Fibroblast of pulmonary artery (primary cell): ENCODE measurements around the gene FUT7.

Experiments used
- DNase-seq: peaks from one replicate; pipeline ENCODE4 v3.0.0-alpha.2; 2010; ENCODE audit warnings: low read depth
- H3K4me3 ChIP-seq: replicated peaks from 2 replicates; pipeline ENCODE4 v1.5.1; 2011; ENCODE audit warnings: low read depth, mild to moderate bottlenecking, control low read depth, low read length, moderate library complexity
- TF ChIP-seq, protein P1 (sequence below): IDR thresholded peaks from 2 replicates; pipeline ENCODE4 v1.5.1; 2011; ENCODE audit warnings: mild to moderate bottlenecking, control low read depth, low read length, inconsistent platforms; ENCODE audit errors: missing control alignments

Gene FUT7

DNA sequence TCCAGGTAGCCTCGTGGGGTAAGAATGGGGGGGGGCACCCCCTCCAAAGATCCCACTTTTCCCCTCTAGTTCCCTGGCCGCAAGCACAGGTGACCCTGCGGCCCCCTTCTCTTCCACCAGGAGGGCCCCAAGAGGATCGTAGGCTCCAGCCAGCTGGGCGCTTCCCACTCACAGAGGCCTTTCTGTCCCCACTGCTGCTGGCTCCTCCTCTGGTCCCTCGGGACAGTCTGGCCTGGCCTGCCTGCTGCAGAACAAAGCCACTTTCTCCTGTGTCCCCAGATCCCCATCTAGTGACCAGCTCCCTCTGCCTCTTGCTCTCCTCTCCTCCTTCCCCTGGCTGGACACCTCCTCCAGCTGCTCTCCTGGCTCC is 39.0 kb upstream of the FUT7 start:
- DNase-seq: no peak
- TF ChIP-seq, protein P1, sequence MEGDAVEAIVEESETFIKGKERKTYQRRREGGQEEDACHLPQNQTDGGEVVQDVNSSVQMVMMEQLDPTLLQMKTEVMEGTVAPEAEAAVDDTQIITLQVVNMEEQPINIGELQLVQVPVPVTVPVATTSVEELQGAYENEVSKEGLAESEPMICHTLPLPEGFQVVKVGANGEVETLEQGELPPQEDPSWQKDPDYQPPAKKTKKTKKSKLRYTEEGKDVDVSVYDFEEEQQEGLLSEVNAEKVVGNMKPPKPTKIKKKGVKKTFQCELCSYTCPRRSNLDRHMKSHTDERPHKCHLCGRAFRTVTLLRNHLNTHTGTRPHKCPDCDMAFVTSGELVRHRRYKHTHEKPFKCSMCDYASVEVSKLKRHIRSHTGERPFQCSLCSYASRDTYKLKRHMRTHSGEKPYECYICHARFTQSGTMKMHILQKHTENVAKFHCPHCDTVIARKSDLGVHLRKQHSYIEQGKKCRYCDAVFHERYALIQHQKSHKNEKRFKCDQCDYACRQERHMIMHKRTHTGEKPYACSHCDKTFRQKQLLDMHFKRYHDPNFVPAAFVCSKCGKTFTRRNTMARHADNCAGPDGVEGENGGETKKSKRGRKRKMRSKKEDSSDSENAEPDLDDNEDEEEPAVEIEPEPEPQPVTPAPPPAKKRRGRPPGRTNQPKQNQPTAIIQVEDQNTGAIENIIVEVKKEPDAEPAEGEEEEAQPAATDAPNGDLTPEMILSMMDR: no peak

DNA sequence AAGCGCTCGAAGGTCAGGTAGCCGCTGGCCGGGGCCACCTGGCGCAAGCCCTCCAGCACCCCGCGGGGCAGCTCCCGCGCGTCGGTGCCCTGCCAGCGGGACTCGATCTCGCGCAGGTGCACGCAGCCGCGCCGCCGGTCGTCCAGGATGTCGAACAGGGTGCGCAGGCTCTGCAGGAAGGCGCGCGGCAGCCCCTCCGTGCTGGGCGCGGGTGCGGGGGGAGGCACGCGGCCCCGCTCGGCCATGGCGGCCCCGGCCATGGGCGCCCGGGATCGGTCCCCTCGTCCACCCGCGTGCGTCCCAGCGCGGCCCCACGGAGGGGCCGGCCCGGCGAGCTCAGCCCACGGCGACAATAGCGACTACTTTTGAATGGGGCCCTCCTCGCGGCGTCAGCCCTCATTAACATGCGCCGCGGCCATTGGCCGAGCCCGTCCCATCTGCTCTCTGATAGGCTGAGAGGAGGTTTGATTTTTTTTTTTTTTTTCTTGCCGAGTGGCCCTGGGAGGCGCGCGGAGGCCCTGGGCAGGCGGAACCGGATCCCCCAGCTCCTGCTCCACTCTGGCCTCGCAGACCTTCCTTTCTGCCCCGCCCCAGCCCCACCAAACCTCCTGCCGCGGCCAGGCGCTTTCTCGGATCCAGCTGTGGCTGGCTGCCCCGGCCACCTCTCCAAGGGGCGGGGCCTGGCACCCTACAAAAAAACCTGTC is 38.5 kb upstream of the FUT7 start, which contains the start of gene SAPCD2:
TSS of gene SAPCD2 (minus strand) at position 357 of the 705 bp plus-strand sequence. CDS start at position 260, 97 bp downstream.
- DNase-seq: peak; percentile 81
- TF ChIP-seq, protein P1: no peak
- peak within 1 kb of the TSS; percentile 36 for H3K4me3 ChIP-seq

More for the DNA sequence above, 39.0 kb upstream of the FUT7 start:
- peak overlapping the region; percentile 36 for H3K4me3 ChIP-seq

DNA sequence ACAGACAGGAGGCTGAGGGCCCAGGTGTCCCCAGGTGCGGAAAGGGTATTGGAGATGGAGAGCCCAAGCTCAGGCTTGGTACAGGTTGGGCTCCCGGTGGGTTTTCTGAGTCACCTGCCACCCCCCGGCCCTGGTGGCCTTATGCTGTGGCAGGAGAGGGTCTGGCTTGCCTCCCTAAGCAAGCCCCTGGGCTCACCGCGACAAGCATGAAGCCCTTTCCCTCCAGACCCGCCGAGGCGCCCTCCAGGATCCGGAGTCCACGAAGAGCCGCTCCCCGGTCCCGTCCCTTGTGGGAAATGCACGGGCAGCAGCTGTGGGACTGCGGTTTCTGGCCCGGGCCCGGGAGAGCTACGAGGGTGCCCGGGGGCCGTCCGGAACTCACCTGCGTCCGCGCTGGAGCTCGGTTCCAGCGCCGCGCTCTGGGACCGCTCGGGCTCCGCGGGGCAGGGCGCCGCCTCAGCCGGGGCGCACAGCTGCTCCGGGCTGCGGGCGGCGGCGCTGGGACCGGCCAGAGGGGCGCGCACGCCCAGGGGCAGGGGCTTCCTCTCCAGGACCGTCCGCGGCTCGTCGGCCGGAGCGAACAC is 37.7 kb upstream of the FUT7 start:
- TF ChIP-seq, protein P1: no peak
- no peak overlapping the region for H3K4me3 ChIP-seq
- DNase-seq: no peak

DNA sequence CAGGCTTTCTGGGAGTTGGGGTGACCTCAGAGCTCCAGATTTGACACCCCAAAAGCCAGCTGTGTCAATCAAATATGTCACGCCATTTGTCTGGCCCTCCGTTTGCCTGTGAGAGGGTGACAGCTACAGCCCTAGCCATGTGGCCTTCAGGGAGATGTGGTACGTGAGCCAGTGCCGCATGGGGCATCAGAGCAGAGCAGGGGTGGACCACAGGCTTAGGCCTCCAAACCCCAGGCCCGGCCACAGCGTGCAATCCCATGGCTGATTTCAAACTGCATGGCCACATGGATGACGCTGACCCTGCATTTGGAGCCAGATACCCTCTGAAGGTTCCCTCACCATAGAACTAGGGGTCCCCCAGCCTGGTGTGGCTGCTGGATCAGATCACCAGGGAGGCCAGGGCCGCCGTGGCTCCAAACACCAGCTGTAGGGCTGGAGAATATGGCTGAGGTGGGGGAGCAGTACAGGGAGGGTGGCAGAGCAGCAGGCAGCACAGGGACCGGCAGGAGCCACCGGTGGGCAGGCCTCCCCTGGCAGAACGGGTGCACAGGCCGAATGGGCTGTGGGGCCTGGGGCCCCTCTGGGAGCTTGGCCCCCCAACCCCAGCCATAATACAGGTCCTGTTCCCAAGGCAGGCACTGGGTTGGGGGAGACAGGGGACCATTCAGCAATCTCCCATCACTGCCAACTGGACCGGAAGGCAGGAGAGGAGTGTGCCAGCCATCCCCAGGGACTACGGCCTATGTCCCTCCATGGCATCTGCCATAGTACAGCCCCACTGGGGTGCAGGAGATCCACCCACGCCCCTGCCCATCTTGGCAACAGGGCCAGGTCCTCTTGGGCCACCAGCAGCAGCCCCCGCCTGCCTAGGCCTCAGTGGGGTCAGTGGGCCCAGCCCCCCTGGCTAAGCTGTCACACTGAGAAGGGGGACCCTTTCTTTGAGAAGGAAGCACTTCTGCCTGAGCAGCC is 36.9 kb upstream of the FUT7 start:
- DNase-seq: no peak
- H3K4me3 ChIP-seq: no peak overlapping the region
- TF ChIP-seq, protein P1: no peak

DNA sequence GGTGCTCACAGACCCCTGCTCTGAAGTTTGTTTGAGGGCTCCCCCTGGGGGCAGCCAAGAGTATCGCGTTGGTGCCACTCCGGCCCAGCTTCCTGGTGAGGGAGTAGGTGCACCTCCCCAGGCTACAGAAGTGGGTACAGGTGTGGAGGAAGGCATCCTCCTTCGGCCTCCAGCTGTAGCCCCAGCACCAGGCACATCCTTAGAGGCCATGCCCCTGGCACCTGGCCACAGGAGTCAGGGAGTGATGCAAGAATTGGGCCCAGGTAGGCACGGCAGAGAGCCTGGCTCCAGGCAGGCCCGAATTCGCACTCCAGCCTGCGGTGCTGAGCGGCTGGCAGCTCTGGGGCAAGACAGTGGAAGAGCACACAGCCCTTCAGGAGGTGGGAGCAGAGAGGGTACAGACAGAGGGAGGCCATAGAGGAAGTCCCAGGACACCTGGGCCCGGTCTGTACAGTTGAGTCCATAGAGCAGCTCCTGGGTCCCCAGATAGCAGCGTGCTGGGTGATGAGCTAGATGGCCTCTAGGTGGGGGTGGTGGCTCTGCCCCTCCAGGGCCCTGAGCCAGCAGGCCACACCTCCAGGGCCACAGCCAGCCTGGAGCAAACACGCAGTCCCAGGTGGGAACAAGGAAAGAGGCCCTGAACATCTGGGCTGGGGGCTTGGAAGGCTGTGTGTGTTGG is 36.1 kb upstream of the FUT7 start:
- H3K4me3 ChIP-seq: no peak overlapping the region
- TF ChIP-seq, protein P1: peak; percentile 82
- DNase-seq: peak; percentile 83

DNA sequence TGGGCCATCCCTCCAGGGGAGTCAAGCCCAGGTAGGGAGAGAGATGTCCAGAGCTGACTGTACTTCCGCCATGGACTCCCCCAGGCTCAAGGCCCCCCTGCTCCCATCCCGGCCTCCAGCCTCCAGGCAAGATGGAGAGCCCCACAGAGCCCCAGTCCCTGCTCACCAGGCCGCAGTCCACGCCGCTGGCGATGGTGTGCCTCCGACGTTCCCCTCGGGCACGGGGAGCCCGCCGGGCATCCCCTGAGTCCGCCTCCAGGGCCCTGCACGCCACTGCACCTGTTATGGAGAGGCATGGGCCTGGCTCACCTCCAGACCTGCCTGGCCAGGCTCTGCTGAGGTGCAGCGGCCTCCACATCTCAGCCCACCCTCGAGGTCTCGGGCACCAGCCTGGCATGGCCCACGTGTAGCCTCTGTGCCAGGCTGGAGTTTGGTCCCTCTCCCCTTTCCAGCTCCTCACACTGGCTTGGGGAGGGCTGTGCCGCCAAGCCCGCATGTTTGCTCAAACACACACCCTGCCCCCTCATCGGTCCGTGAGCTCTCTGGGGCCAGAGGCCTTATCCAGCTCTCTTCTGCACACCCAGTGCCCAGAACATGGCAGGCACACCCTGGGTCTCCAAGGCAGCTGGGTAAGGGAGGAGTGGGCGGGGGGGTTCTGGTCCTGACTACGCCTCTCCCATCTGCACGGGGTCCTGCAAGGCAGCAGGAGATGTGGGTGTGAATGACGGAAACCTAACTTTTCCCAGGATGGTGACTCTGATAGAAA is 34.4 kb upstream of the FUT7 start:
- TF ChIP-seq, protein P1: no peak
- no peak for DNase-seq
- no peak overlapping the region for H3K4me3 ChIP-seq
